HepG2 (cell line): ENCODE results near the gene CAPZB. TPM values are rescaled to one million over a fixed set of nuclear protein-coding genes. Genes with fewer than 3 reads are reported as not detected.
A peak's percentile ranks its signal among the peaks of the same experiment; 100 is the strongest.

Experiments used
- CENPX ChIP-seq: sonication (generic); formaldehyde crosslinking; IDR thresholded peaks from 2 replicates; pipeline ENCODE4 v1.9.0; 2021; ENCODE audit warnings: mild to moderate bottlenecking, missing genetic modification reagents, moderate library complexity
- ETV5 ChIP-seq: IDR thresholded peaks from 2 replicates; pipeline ENCODE4 v1.6.1; 2018; ENCODE audit warnings: missing biosample characterization, missing genetic modification reagents, inconsistent platforms, borderline replicate concordance
- FOXC1 ChIP-seq: sonication (generic); formaldehyde crosslinking; IDR thresholded peaks from 2 replicates; pipeline ENCODE4 v1.8.0; 2022; ENCODE audit warnings: mild to moderate bottlenecking, missing genetic modification reagents, borderline replicate concordance
- GATAD1 ChIP-seq: IDR thresholded peaks from 2 replicates; pipeline ENCODE4 v1.6.1; 2016; ENCODE audit warnings: missing genetic modification reagents, missing compliant biosample characterization
- KDM6A ChIP-seq: IDR thresholded peaks from 2 replicates; pipeline ENCODE4 v1.6.1; 2016; ENCODE audit warnings: low read depth
- MEF2D ChIP-seq: sonication (generic); formaldehyde crosslinking; IDR thresholded peaks from 2 replicates; pipeline ENCODE4 v1.5.1; 2020; ENCODE audit warnings: mild to moderate bottlenecking, missing genetic modification reagents
- NBN ChIP-seq: fragments of 450-650 bp; conservative IDR thresholded peaks from 2 replicates; pipeline ENCODE4 v1.6.1; 2017
- NCOA2 ChIP-seq: sonication (generic); formaldehyde crosslinking; IDR thresholded peaks from 2 replicates; pipeline ENCODE4 v1.8.0; 2022; ENCODE audit warnings: inconsistent platforms
- NFYC ChIP-seq: IDR thresholded peaks from 2 replicates; pipeline ENCODE4 v1.6.1; 2016; ENCODE audit warnings: missing genetic modification reagents, missing compliant biosample characterization
- SRSF1 ChIP-seq: fragments of 200-400 bp; formaldehyde crosslinking; optimal IDR thresholded peaks from 2 replicates; pipeline ENCODE3; 2017; ENCODE audit warnings: mild to moderate bottlenecking, low read depth, low read length, moderate library complexity
- SRY ChIP-seq: sonication (generic); formaldehyde crosslinking; IDR thresholded peaks from 2 replicates; pipeline ENCODE4 v1.8.0; 2022; ENCODE audit warnings: mild to moderate bottlenecking, missing genetic modification reagents
- TCF7 ChIP-seq: sonication (generic); IDR thresholded peaks from 2 replicates; pipeline ENCODE4 v1.6.1; 2016; ENCODE audit warnings: antibody characterized with exemption, low read depth
- THAP11 ChIP-seq: IDR thresholded peaks from 2 replicates; pipeline ENCODE4 v1.6.1; 2016; ENCODE audit warnings: missing biosample characterization, missing genetic modification reagents
- TOE1 ChIP-seq: sonication (generic); formaldehyde crosslinking; IDR thresholded peaks from 2 replicates; pipeline ENCODE4 v1.4.0; 2020; ENCODE audit warnings: mild to moderate bottlenecking, missing genetic modification reagents
- YEATS4 ChIP-seq: sonication (generic); formaldehyde crosslinking; IDR thresholded peaks from 2 replicates; pipeline ENCODE4 v1.4.0; 2020; ENCODE audit warnings: missing genetic modification reagents, borderline replicate concordance
- ZFP41 ChIP-seq: sonication (generic); formaldehyde crosslinking; IDR thresholded peaks from 2 replicates; pipeline ENCODE4 v1.4.0; 2020; ENCODE audit warnings: mild to moderate bottlenecking, missing genetic modification reagents, borderline replicate concordance
- ZNF549 ChIP-seq: sonication (generic); formaldehyde crosslinking; IDR thresholded peaks from 2 replicates; pipeline ENCODE4 v1.5.0; 2020; ENCODE audit warnings: missing genetic modification reagents
- ZNF564 ChIP-seq: sonication (generic); formaldehyde crosslinking; IDR thresholded peaks from 2 replicates; pipeline ENCODE4 v1.8.1; 2023; ENCODE audit warnings: mild to moderate bottlenecking, missing genetic modification reagents
- ZNF577 ChIP-seq: sonication (generic); formaldehyde crosslinking; IDR thresholded peaks from 2 replicates; pipeline ENCODE4 v1.4.0; 2020; ENCODE audit warnings: mild to moderate bottlenecking, low read depth, missing genetic modification reagents, borderline replicate concordance
- ZNF746 ChIP-seq: sonication (generic); formaldehyde crosslinking; IDR thresholded peaks from 2 replicates; pipeline ENCODE4 v1.8.0; 2022; ENCODE audit warnings: mild to moderate bottlenecking, missing genetic modification reagents
- ZNF781 ChIP-seq: sonication (generic); formaldehyde crosslinking; IDR thresholded peaks from 2 replicates; pipeline ENCODE4 v1.5.1; 2020; ENCODE audit warnings: borderline replicate concordance, mild to moderate bottlenecking, missing genetic modification reagents; ENCODE audit errors: not compliant biosample characterization
- polyA plus RNA-seq, 8 experiments: library from polyadenylated mRNA; depleted of rRNA in 3 of 8; stranded (reverse) in 7 of 8; unstranded in 1 of 8; fragments of >200 nt; fragmentation: Illumina TruSeq in 4 of 8; extraction: Trizol in 4 of 8; gene quantifications; 2 replicates each; pipeline versions ENCODE4 v1.2.1 to v1.2.3, GENCODE V29; 2011 to 2016; ENCODE audit warnings: low read depth in 4 of 8, missing spikeins in 1 of 8, mixed read lengths in 1 of 8; ENCODE audit not compliant: insufficient read depth in 1 of 8
- total RNA-seq, 5 experiments: library from RNA; depleted of rRNA; stranded (reverse); fragments of >200 nt; fragmentation: Illumina TruSeq; extraction: Trizol; gene quantifications; 2 replicates each; pipeline ENCODE4 v1.2.3, GENCODE V29; 2016; ENCODE audit warnings: low read depth in 1 of 5
- TF ChIP-seq, protein P1 (sequence below): IDR thresholded peaks from 2 replicates; pipeline ENCODE4 v1.6.1; 2016
- TF ChIP-seq, protein P2 (sequence below): sonication (generic); formaldehyde crosslinking; conservative IDR thresholded peaks from 2 replicates; pipeline ENCODE4 v1.8.1; 2023; ENCODE audit warnings: missing genetic modification reagents
- TF ChIP-seq, protein P3 (sequence below): sonication (generic); formaldehyde crosslinking; IDR thresholded peaks from 2 replicates; pipeline ENCODE4 v1.4.0; 2020; ENCODE audit warnings: missing genetic modification reagents
- TF ChIP-seq, protein P4 (sequence below): IDR thresholded peaks from 2 replicates; pipeline ENCODE4 v1.6.1; 2016; ENCODE audit warnings: low read depth, borderline replicate concordance
- TF ChIP-seq, protein P5 (sequence below): sonication (generic); formaldehyde crosslinking; IDR thresholded peaks from 2 replicates; pipeline ENCODE4 v1.4.0; 2020; ENCODE audit warnings: missing genetic modification reagents

Gene CAPZB
- total and polyA plus RNA-seq, 2 of the 13 experiments (the other 11 are each of a cell fraction or from before 2014, with no cell fraction given): 58.9 to 76.9 TPM

DNA sequence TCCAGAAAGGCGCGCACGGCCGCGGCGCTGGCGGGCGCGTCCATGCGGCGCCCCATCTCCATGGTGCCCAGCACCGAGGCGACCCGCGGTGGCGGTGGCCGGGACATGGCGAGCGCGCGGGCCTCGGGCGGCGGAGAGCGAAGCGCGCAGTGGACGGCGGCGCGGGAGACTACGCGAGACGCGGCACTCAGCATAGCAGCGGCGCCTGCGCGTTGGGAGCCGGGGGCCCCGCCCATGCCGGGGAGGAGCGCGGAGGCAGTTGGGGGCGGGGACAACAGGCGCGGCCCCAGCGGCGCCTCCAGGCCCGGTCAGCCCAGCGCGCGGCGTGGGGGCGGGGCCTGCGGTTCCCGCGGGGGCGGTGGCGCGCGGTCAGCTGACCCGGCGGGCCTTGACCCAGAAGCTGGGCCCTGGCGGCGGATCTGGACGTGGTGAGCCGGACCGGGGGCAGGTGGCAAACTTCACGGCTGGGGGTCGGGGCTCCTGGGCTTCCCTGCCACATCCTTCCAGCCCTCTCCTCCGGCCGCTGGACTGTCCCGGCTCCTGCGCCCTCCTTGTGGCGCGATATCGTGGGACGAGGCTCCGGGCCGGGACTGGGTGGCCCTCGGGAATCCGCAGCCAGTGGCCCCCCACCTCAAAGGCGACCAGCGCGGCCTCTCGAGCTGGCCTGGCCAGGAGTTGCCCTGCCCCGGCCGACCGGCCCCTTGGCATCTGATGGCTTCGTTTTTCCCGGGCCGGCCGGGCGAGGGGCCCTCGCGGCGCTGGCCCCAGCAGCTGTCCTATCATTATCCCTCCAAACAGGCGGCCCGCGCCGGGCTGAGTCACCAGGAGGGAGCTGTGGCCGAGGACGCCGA is 173.2 kb downstream of the CAPZB start, which contains the start of the genes AKR7A2 and SLC66A1 (continued):
- TF ChIP-seq CENPX: no peak
- TF ChIP-seq, protein P1, sequence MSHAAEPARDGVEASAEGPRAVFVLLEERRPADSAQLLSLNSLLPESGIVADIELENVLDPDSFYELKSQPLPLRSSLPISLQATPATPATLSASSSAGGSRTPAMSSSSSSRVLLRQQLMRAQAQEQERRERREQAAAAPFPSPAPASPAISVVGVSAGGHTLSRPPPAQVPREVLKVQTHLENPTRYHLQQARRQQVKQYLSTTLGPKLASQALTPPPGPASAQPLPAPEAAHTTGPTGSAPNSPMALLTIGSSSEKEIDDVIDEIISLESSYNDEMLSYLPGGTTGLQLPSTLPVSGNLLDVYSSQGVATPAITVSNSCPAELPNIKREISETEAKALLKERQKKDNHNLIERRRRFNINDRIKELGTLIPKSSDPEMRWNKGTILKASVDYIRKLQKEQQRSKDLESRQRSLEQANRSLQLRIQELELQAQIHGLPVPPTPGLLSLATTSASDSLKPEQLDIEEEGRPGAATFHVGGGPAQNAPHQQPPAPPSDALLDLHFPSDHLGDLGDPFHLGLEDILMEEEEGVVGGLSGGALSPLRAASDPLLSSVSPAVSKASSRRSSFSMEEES: peak; percentile 52; the same call in 1 of the 2 replicates
- TF ChIP-seq TOE1 (CRISPR knock-in tag): no peak; the same call in 1 of the 2 replicates
- TF ChIP-seq ZNF564 (CRISPR knock-in tag): 0 out of 2 replicates have a peak, but pooled peaks have one; percentile 68
- TF ChIP-seq, protein P2, sequence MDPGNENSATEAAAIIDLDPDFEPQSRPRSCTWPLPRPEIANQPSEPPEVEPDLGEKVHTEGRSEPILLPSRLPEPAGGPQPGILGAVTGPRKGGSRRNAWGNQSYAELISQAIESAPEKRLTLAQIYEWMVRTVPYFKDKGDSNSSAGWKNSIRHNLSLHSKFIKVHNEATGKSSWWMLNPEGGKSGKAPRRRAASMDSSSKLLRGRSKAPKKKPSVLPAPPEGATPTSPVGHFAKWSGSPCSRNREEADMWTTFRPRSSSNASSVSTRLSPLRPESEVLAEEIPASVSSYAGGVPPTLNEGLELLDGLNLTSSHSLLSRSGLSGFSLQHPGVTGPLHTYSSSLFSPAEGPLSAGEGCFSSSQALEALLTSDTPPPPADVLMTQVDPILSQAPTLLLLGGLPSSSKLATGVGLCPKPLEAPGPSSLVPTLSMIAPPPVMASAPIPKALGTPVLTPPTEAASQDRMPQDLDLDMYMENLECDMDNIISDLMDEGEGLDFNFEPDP (CRISPR knock-in tag): 0 out of 2 replicates have a peak, but pooled peaks have one; percentile 56
- 0 out of 2 replicates have a peak, but pooled peaks have one; percentile 67 for TF ChIP-seq ZNF746 (CRISPR knock-in tag)
- peak; percentile 86; the same call in 1 of the 2 replicates for TF ChIP-seq YEATS4
- TF ChIP-seq SRSF1: peak; percentile 94
- no peak for TF ChIP-seq ZFP41 (CRISPR knock-in tag)
- peak; percentile 38 for TF ChIP-seq GATAD1 (CRISPR knock-in tag)
- no peak for TF ChIP-seq NFYC (CRISPR knock-in tag)
- TF ChIP-seq MEF2D: 0 out of 2 replicates have a peak, but pooled peaks have one; percentile 37
- TF ChIP-seq ETV5 (CRISPR knock-in tag): no peak; the same call in 1 of the 2 replicates
- peak; percentile 65 for TF ChIP-seq FOXC1 (CRISPR knock-in tag)
- TF ChIP-seq ZNF781 (CRISPR knock-in tag): no peak
- no peak; the same call in 1 of the 2 replicates for TF ChIP-seq SRY (CRISPR knock-in tag)
- TF ChIP-seq, protein P3, sequence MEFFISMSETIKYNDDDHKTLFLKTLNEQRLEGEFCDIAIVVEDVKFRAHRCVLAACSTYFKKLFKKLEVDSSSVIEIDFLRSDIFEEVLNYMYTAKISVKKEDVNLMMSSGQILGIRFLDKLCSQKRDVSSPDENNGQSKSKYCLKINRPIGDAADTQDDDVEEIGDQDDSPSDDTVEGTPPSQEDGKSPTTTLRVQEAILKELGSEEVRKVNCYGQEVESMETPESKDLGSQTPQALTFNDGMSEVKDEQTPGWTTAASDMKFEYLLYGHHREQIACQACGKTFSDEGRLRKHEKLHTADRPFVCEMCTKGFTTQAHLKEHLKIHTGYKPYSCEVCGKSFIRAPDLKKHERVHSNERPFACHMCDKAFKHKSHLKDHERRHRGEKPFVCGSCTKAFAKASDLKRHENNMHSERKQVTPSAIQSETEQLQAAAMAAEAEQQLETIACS: peak; percentile 45; the same call in 1 of the 2 replicates
- peak; percentile 14; the same call in 1 of the 2 replicates for TF ChIP-seq NCOA2
- no peak for TF ChIP-seq ZNF577 (CRISPR knock-in tag)
- TF ChIP-seq ZNF549: 0 out of 2 replicates have a peak, but pooled peaks have one; percentile 32
- TF ChIP-seq, protein P4, sequence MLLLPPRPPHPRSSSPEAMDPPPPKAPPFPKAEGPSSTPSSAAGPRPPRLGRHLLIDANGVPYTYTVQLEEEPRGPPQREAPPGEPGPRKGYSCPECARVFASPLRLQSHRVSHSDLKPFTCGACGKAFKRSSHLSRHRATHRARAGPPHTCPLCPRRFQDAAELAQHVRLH (CRISPR knock-in tag): no peak; the same call in 1 of the 2 replicates
- no peak for TF ChIP-seq KDM6A (CRISPR knock-in tag)
- no peak for TF ChIP-seq NBN
- peak; percentile 67; the same call in 1 of the 2 replicates for TF ChIP-seq THAP11 (CRISPR knock-in tag)
- TF ChIP-seq TCF7: no peak
- TF ChIP-seq, protein P5, sequence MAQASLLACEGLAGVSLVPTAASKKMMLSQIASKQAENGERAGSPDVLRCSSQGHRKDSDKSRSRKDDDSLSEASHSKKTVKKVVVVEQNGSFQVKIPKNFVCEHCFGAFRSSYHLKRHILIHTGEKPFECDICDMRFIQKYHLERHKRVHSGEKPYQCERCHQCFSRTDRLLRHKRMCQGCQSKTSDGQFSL (CRISPR knock-in tag): 0 out of 2 replicates have a peak, but pooled peaks have one; percentile 54
